Brain pericyte (primary cell): Measurements from ENCODE around the gene KICS2.

ENCODE experiments used
- DNase-seq: peaks from one replicate; pipeline ENCODE4 v3.0.0-alpha.2; 2012; ENCODE audit warnings: low read depth, low spot score

The KICS2 gene

GRCh38 chr12:64175254-64175945, 46.7 kb downstream of the KICS2 start:
- DNase-seq = no peak

- DNase-seq = no peak
These were observed 48.6 kb downstream of the KICS2 start for GRCh38 chr12:64173456-64173855.
